ENCODE results near the gene ASH1L.
"Not testable (repeated sequence)": the region's sequence is repeated elsewhere in the genome, so short reads cannot be mapped to it uniquely, and the experiment has no call there.

ASH1L gene

GRCh38 chr1:155518484-155518883, 44.1 kb downstream of the ASH1L start:
- TF ChIP-seq, protein P1, sequence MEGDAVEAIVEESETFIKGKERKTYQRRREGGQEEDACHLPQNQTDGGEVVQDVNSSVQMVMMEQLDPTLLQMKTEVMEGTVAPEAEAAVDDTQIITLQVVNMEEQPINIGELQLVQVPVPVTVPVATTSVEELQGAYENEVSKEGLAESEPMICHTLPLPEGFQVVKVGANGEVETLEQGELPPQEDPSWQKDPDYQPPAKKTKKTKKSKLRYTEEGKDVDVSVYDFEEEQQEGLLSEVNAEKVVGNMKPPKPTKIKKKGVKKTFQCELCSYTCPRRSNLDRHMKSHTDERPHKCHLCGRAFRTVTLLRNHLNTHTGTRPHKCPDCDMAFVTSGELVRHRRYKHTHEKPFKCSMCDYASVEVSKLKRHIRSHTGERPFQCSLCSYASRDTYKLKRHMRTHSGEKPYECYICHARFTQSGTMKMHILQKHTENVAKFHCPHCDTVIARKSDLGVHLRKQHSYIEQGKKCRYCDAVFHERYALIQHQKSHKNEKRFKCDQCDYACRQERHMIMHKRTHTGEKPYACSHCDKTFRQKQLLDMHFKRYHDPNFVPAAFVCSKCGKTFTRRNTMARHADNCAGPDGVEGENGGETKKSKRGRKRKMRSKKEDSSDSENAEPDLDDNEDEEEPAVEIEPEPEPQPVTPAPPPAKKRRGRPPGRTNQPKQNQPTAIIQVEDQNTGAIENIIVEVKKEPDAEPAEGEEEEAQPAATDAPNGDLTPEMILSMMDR (IDR thresholded peaks at IDR 0.05): no peak
- no peak for DNase-seq
- Histone ChIP-seq H3K4me3 (no peak overlapping the region), H3K9me3 (no peaks in the 10 kb centered on the region), H3K4me1 (peaks cover 0 to 8% (median 1%) of the 10 kb centered on the region in 4 donors), H3K27me3 (no peaks in the 10 kb centered on the region), H3K27ac (no peak overlapping the region), H3K36me3 (peaks cover 9 to 14% (median 13%) of the 10 kb centered on the region in 3 donors)
- intact Hi-C loops (cut with DNase I; ENCODE audit: low total_unique reads): no loop called here

DNA sequence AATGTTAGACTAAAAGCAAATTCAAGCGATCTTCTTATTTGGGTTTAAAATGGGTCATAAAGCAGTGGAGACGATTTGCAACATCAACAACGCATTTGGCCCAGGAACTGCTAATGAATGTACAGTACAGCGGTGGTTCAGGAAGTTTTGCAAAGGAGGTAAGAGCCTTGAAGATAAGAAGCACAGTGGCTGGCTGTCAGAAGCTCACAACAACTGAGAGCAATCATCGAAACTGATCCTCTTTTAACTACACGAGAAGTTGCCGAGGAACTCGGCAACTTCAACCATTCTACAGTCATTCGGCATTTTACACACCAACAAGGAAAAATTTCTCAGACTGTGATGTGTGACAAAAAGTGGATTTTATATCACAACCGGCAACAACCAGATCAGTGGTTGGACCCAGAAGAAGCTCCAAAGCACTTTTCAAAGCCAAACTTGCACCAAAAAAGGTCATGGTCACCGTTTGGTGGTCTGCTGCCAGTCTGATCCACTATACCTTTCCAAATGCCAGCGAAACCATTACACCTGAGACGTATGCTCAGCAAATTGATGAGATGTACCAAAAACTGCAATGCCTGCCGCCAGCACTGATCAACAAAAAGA, 47.9 kb downstream of the ASH1L start:
- intact Hi-C loops (cut with DNase I; ENCODE audit: low total_unique reads): no loop called here
- TF ChIP-seq, protein P1 (IDR thresholded peaks at IDR 0.05): no peak
- Histone ChIP-seq H3K4me1 (peaks cover 0 to 8% (median 0%) of the 10 kb centered on the region in 4 donors), H3K27ac (no peak overlapping the region), H3K36me3 (peaks cover 10 to 24% (median 10%) of the 10 kb centered on the region in 3 donors), H3K27me3 (no peaks in the 10 kb centered on the region), H3K9me3 (no peaks in the 10 kb centered on the region), H3K4me3 (no peak overlapping the region)
- no peak for DNase-seq

- no peak for DNase-seq
- TF ChIP-seq, protein P1 (IDR thresholded peaks at IDR 0.05): no peak
- no peaks in the 10 kb centered on the region for H3K27me3 ChIP-seq
- no peak overlapping the region for H3K4me3 ChIP-seq
- peaks cover 0 to 17% (median 3%) of the 10 kb centered on the region in 4 donors for H3K4me1 ChIP-seq
- no peak overlapping the region for H3K27ac ChIP-seq
- no peaks in the 10 kb centered on the region for H3K9me3 ChIP-seq
- H3K36me3 ChIP-seq: peaks cover 0 to 18% (median 7%) of the 10 kb centered on the region in 3 donors
- intact Hi-C loops (cut with DNase I; ENCODE audit: low total_unique reads): no loop called here
These were observed 49.2 kb downstream of the ASH1L start for GRCh38 chr1:155513300-155513916.

DNA sequence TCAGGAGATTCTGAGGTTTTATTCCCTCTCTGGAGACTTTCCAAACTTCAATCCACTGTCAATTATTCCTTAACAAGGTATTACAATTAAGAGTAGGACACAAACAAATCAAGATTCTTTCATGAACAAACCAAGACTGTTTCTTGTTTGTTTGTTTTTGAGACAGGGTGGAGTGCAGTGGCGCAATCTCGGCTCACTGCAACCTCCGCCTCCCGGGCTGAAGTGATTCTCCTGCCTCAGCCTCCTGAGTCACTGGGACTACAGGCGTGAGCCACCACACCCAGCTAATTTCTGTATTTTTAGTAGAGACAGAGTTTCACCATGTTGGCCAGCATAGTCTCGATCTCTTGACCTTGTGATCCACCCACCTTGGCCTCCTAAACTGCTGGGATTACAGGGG, 51.2 kb downstream of the ASH1L start:
- Histone ChIP-seq H3K4me1 (peaks cover 0 to 31% (median 11%) of the 10 kb centered on the region in 4 donors), H3K36me3 (peaks cover 0 to 13% (median 3%) of the 10 kb centered on the region in 3 donors)
- H3K4me3 ChIP-seq; H3K9me3 ChIP-seq; H3K27ac ChIP-seq; intact Hi-C loops (cut with DNase I; ENCODE audit: low total_unique reads); H3K27me3 ChIP-seq; DNase-seq: not testable (repeated sequence)

DNA sequence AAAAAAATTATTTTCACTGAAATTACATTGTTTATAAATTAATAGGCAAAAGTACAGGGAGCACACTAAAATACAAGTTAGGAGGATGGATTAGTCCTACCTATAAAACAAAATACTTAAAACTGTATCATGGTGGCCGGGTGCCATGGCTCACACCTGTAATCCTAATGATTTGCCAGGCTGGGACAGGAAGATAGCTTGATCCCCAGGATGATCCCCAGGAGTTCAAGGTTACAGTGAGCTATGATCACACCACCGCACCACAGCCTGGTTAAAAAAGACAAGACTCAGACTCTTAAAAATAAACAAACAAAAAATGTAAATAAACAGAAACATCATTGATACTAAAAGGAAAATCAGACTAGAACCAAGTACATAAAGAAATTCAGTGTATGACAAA, 53.5 kb downstream of the ASH1L start:
- intact Hi-C loops (cut with DNase I; ENCODE audit: low total_unique reads): no loop called here
- Histone ChIP-seq H3K9me3 (no peaks in the 10 kb centered on the region), H3K27ac (no peak overlapping the region), H3K4me3 (no peak overlapping the region), H3K36me3 (peaks cover 0 to 13% (median 3%) of the 10 kb centered on the region in 3 donors), H3K27me3 (no peaks in the 10 kb centered on the region), H3K4me1 (peaks cover 0 to 35% (median 11%) of the 10 kb centered on the region in 4 donors)
- DNase-seq: no peak
- TF ChIP-seq, protein P1 (IDR thresholded peaks at IDR 0.05): no peak

GRCh38 chr1:155507945-155508344, 54.7 kb downstream of the ASH1L start:
- H3K27ac ChIP-seq: no peak overlapping the region
- no peaks in the 10 kb centered on the region for H3K27me3 ChIP-seq
- H3K36me3 ChIP-seq: peaks cover 0 to 13% (median 3%) of the 10 kb centered on the region in 3 donors
- no peak for DNase-seq
- H3K4me3 ChIP-seq: no peak overlapping the region
- H3K9me3 ChIP-seq: no peaks in the 10 kb centered on the region
- TF ChIP-seq, protein P1 (IDR thresholded peaks at IDR 0.05): no peak
- peaks cover 0 to 43% (median 11%) of the 10 kb centered on the region in 4 donors for H3K4me1 ChIP-seq
- intact Hi-C loops (cut with DNase I; ENCODE audit: low total_unique reads): no loop called here

DNA sequence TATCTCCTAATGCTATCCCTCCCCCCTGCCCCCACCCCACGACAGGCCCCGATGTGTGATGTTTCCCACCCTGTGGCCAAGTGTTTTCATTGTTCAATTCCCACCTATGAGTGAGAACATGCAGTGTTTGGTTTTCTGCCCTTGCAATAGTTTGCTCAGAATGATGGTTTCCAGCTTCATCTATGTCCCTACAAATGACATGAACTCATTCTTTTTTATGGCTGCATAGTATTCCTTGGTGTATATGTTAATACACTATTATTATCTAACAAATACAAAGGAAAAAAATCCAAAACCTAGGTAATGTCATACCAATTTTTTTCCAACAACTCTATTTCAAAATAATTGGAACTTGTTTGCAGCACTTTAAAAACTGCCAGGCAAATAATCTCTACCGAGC, 56.6 kb downstream of the ASH1L start:
- intact Hi-C loops (cut with DNase I; ENCODE audit: low total_unique reads); H3K27ac ChIP-seq: not testable (repeated sequence)

More for the DNA sequence above, 56.6 kb downstream of the ASH1L start:
- not testable (repeated sequence) for H3K36me3 ChIP-seq, DNase-seq, H3K4me3 ChIP-seq, H3K9me3 ChIP-seq, H3K27me3 ChIP-seq
- H3K4me1 ChIP-seq: peaks cover 0 to 41% (median 11%) of the 10 kb centered on the region in 4 donors

Measured in tibial artery (tissue), 4 donors.